Epithelial cell of prostate (primary cell): ENCODE measurements around the gene KIAA0232.
"Not testable (repeated sequence)": the region's sequence is repeated elsewhere in the genome, so short reads cannot be mapped to it uniquely, and the experiment has no call there.

Source experiments
- DNase-seq: peaks from one replicate; pipeline ENCODE4 v3.0.0-alpha.2; 2011; ENCODE audit warnings: low read depth, low spot score
- H3K27ac ChIP-seq: fragments of 450-650 bp; 2 replicates; pipeline ENCODE4 v1.5.1; 2017; ENCODE audit warnings: mild to moderate bottlenecking

Gene KIAA0232

GRCh38 chr4:6873792-6874461 lies 91.4 kb downstream of the KIAA0232 start:
- H3K27ac ChIP-seq, result no peak overlapping the region
- DNase-seq, result no peak

- no peak overlapping the region for H3K27ac ChIP-seq
- no peak for DNase-seq
Measured at GRCh38 chr4:6874981-6875380, 92.5 kb downstream of the KIAA0232 start.

- no peak for DNase-seq
Measured at GRCh38 chr4:6875431-6875831, 92.9 kb downstream of the KIAA0232 start.

GRCh38 chr4:6876440-6876839 lies 93.9 kb downstream of the KIAA0232 start:
- DNase-seq, result no peak

More at GRCh38 chr4:6875431-6875831, 92.9 kb downstream of the KIAA0232 start:
- no peak overlapping the region for H3K27ac ChIP-seq

GRCh38 chr4:6877067-6877466 lies 94.5 kb downstream of the KIAA0232 start:
- DNase-seq, result no peak
- H3K27ac ChIP-seq, result no peak overlapping the region

More at GRCh38 chr4:6876440-6876839, 93.9 kb downstream of the KIAA0232 start:
- no peak overlapping the region for H3K27ac ChIP-seq

- H3K27ac ChIP-seq, result peak overlapping the region; percentile 64
- peak; percentile 70 for DNase-seq
Measured at GRCh38 chr4:6878451-6879059, 96.0 kb downstream of the KIAA0232 start.

- no peak for DNase-seq
- H3K27ac ChIP-seq, result no peak overlapping the region
Measured at GRCh38 chr4:6880691-6881090, 98.2 kb downstream of the KIAA0232 start.

GRCh38 chr4:6881908-6882307 lies 99.4 kb downstream of the KIAA0232 start:
- H3K27ac ChIP-seq, result no peak overlapping the region
- DNase-seq, result no peak

GRCh38 chr4:6884341-6884870 lies 101.9 kb downstream of the KIAA0232 start:
- H3K27ac ChIP-seq, result no peak overlapping the region
- DNase-seq, result no peak

GRCh38 chr4:6885953-6886557 lies 103.5 kb downstream of the KIAA0232 start:
- DNase-seq, result no peak
- no peak overlapping the region for H3K27ac ChIP-seq

- DNase-seq, result no peak
- H3K27ac ChIP-seq, result no peak overlapping the region
Measured at GRCh38 chr4:6886886-6887285, 104.4 kb downstream of the KIAA0232 start.

GRCh38 chr4:6887591-6888371 lies 105.3 kb downstream of the KIAA0232 start:
- no peak for DNase-seq
- H3K27ac ChIP-seq, result no peak overlapping the region

- DNase-seq, result no peak
- H3K27ac ChIP-seq, result no peak overlapping the region
Measured at GRCh38 chr4:6888506-6889071, 106.1 kb downstream of the KIAA0232 start.

GRCh38 chr4:6889101-6889735 lies 106.7 kb downstream of the KIAA0232 start:
- no peak for DNase-seq
- no peak overlapping the region for H3K27ac ChIP-seq

- no peak for DNase-seq
- H3K27ac ChIP-seq, result no peak overlapping the region
Measured at GRCh38 chr4:6889736-6890324, 107.3 kb downstream of the KIAA0232 start.

GRCh38 chr4:6890358-6890757 lies 107.8 kb downstream of the KIAA0232 start:
- H3K27ac ChIP-seq, result no peak overlapping the region
- DNase-seq, result no peak

GRCh38 chr4:6890971-6891370 lies 108.4 kb downstream of the KIAA0232 start:
- not testable (repeated sequence) for H3K27ac ChIP-seq, DNase-seq

- no peak overlapping the region for H3K27ac ChIP-seq
- no peak for DNase-seq
Measured at GRCh38 chr4:6891436-6892170, 109.1 kb downstream of the KIAA0232 start.
